Measurements from ENCODE around the gene PAPPA2. TPM values are rescaled to one million over a fixed set of nuclear protein-coding genes. Genes with fewer than 3 reads are reported as not detected.
"Not testable (repeated sequence)": the region's sequence is repeated elsewhere in the genome, so short reads cannot be mapped to it uniquely, and the experiment has no call there.

Gene PAPPA2
- total RNA-seq, 4 donors from 2014 or later: 0.35 to 32.2 (median 1.1) TPM

- H3K27me3 ChIP-seq: no peaks in the 10 kb centered on the region
- H3K4me1 ChIP-seq: no peaks in the 10 kb centered on the region
- H3K4me3 ChIP-seq: no peak overlapping the region
- H3K9me3 ChIP-seq: no peaks in the 10 kb centered on the region
- DNase-seq: no peak
- no peaks in the 10 kb centered on the region for H3K36me3 ChIP-seq
- H3K27ac ChIP-seq: no peak overlapping the region
- TF ChIP-seq, protein P1, sequence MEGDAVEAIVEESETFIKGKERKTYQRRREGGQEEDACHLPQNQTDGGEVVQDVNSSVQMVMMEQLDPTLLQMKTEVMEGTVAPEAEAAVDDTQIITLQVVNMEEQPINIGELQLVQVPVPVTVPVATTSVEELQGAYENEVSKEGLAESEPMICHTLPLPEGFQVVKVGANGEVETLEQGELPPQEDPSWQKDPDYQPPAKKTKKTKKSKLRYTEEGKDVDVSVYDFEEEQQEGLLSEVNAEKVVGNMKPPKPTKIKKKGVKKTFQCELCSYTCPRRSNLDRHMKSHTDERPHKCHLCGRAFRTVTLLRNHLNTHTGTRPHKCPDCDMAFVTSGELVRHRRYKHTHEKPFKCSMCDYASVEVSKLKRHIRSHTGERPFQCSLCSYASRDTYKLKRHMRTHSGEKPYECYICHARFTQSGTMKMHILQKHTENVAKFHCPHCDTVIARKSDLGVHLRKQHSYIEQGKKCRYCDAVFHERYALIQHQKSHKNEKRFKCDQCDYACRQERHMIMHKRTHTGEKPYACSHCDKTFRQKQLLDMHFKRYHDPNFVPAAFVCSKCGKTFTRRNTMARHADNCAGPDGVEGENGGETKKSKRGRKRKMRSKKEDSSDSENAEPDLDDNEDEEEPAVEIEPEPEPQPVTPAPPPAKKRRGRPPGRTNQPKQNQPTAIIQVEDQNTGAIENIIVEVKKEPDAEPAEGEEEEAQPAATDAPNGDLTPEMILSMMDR (IDR thresholded peaks at IDR 0.05): no peak
- no peak for TF ChIP-seq POLR2A (IDR thresholded peaks at IDR 0.05)
These were observed 149.8 kb downstream of the PAPPA2 start for GRCh38 chr1:176612791-176613190.

DNA sequence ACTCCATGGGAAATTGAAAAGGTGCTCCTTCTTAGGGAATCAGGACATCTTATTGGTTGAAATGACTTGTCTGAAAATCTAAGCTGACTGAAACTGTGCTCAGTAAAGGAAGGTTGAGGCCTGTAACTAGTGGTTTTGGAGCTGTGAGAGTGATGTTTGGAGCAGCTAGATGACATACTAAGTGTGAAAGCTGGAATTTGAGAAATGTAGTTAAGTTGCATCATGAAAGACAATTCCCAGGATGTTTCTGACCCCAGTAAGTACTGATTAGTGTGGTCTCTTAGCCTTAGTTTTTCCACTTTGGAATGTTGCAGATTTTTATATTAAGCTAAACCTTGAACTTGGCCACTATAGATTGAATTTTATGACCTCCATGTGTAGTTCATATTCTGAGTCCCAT, 154.9 kb downstream of the PAPPA2 start:
- Histone ChIP-seq H3K9me3 (no peaks in the 10 kb centered on the region), H3K4me1 (no peaks in the 10 kb centered on the region), H3K36me3 (no peaks in the 10 kb centered on the region), H3K4me3 (no peak overlapping the region), H3K27me3 (no peaks in the 10 kb centered on the region), H3K27ac (no peak overlapping the region)
- no peak for TF ChIP-seq POLR2A (IDR thresholded peaks at IDR 0.05)
- TF ChIP-seq, protein P1 (IDR thresholded peaks at IDR 0.05): no peak
- no peak for DNase-seq

DNA sequence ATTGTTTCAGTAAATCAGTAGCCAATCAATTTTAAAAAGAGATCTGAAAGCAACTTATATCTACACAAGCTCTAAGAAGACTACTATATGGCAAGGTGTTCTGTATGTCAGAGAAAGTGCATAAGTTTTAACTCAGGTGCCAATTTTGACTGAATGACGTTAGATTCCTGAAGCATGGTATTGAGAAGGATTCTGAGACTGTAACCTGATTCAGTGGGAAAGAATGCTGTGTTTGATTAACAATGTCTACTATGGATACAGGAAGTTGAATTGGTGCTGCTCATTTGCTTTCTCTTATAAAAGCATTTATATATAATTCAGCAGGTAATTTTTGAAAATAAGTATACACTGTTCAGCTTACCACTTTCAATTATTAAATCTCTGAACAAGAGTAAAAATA, 156.3 kb downstream of the PAPPA2 start:
- H3K4me1 ChIP-seq: no peaks in the 10 kb centered on the region
- no peak overlapping the region for H3K4me3 ChIP-seq
- H3K36me3 ChIP-seq: no peaks in the 10 kb centered on the region
- no peak for DNase-seq
- TF ChIP-seq, protein P1 (IDR thresholded peaks at IDR 0.05): no peak
- TF ChIP-seq POLR2A (IDR thresholded peaks at IDR 0.05): no peak
- H3K9me3 ChIP-seq: no peaks in the 10 kb centered on the region
- no peak overlapping the region for H3K27ac ChIP-seq
- H3K27me3 ChIP-seq: no peaks in the 10 kb centered on the region

DNA sequence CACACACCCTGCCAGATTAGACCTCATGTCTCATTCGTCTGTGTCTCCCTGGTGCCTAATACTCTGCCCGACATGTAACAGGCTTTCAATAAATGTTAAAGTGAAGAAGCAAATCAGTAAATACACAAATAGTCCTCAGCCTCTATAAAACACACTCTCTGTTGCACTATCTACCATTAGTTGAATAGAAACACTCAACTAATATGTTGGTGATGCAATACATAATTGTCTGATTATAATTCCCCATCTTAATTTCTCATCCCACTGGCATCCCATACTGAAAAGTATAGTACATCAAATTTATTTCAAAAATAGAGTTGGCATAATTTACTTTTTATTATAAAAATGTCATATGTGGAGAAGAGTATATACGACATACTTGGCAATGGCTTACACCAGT, 162.4 kb downstream of the PAPPA2 start:
- Histone ChIP-seq H3K9me3 (no peaks in the 10 kb centered on the region), H3K27me3 (no peaks in the 10 kb centered on the region), H3K36me3 (no peaks in the 10 kb centered on the region), H3K4me1 (no peaks in the 10 kb centered on the region), H3K4me3 (no peak overlapping the region), H3K27ac (no peak overlapping the region)
- TF ChIP-seq, protein P1 (IDR thresholded peaks at IDR 0.05): no peak
- TF ChIP-seq POLR2A (IDR thresholded peaks at IDR 0.05): no peak
- DNase-seq: no peak

- Histone ChIP-seq H3K27me3 (no peaks in the 10 kb centered on the region), H3K36me3 (no peaks in the 10 kb centered on the region), H3K9me3 (no peaks in the 10 kb centered on the region), H3K4me1 (no peaks in the 10 kb centered on the region), H3K4me3 (no peak overlapping the region), H3K27ac (no peak overlapping the region)
- TF ChIP-seq POLR2A (IDR thresholded peaks at IDR 0.05): no peak
- TF ChIP-seq, protein P1 (IDR thresholded peaks at IDR 0.05): no peak
- DNase-seq: no peak
These were observed 163.6 kb downstream of the PAPPA2 start for GRCh38 chr1:176626572-176627061.

DNA sequence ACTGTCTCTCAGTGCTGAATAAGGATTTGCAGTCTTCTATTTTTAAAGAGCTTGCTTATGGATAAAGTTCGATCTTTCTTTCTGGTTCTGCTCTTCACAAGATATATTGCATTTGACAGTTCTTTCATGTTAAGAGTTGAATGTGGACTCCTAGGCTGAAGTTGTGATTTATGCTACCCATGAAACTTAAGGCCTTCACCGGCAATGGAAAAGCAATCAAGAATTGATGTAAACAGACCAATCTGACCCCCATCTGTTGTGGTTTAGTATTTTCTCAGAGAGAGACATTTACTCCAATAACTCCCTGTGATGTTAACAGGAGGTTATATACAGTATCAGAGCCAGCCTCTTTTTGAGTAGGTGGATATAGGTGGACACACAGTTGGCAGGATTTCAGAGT, 165.8 kb downstream of the PAPPA2 start:
- TF ChIP-seq, protein P1 (IDR thresholded peaks at IDR 0.05): no peak
- no peak for TF ChIP-seq POLR2A (IDR thresholded peaks at IDR 0.05)
- H3K27me3 ChIP-seq: no peaks in the 10 kb centered on the region
- DNase-seq: no peak
- no peak overlapping the region for H3K27ac ChIP-seq
- H3K4me3 ChIP-seq: no peak overlapping the region
- no peaks in the 10 kb centered on the region for H3K9me3 ChIP-seq
- H3K36me3 ChIP-seq: no peaks in the 10 kb centered on the region
- H3K4me1 ChIP-seq: no peaks in the 10 kb centered on the region

- H3K9me3 ChIP-seq, H3K27ac ChIP-seq, H3K4me1 ChIP-seq, H3K4me3 ChIP-seq, DNase-seq, H3K36me3 ChIP-seq, H3K27me3 ChIP-seq: not testable (repeated sequence)
These were observed 171.8 kb downstream of the PAPPA2 start for GRCh38 chr1:176634733-176635132.
